ENCODE data around the gene GRM7. TPM values are rescaled to one million over a fixed set of nuclear protein-coding genes. Genes with fewer than 3 reads are reported as not detected.

GRM7 gene
- polyA plus RNA-seq, 1 donor from 2014 or later = 23.8 TPM

GRCh38 chr3:7188551-7188950 lies 327.6 kb downstream of the GRM7 start:
- Histone ChIP-seq H3K27me3 (ENCODE audit: insufficient read depth, low read depth, low read length) (no peaks in the 10 kb centered on the region), H3K27ac (ENCODE audit: low read length) (no peak overlapping the region), H3F3A (ENCODE audit: insufficient read depth, low read length, poor library complexity, severe bottlenecking) (no peaks in the 10 kb centered on the region), H3K36me3 (ENCODE audit: insufficient read depth, low read length) (no peaks in the 10 kb centered on the region), H2AFZ (ENCODE audit: low read depth, low read length) (no peak overlapping the region), H3K4me2 (ENCODE audit: low read length) (no peak overlapping the region), H4K20me1 (ENCODE audit: insufficient read depth) (no peaks in the 10 kb centered on the region), H3K9ac (ENCODE audit: low read length) (no peak overlapping the region), H3K9me3 (ENCODE audit: low read length) (no peaks in the 10 kb centered on the region), H3K9me2 (ENCODE audit: insufficient read depth, low read length) (no peaks in the 10 kb centered on the region), H3K4me3 (ENCODE audit: low read length) (no peak overlapping the region), H3K79me2 (replicated peaks; ENCODE audit: insufficient read depth, low read length) (no peaks in the 10 kb centered on the region)
- no peak for TF ChIP-seq SMC3 (conservative IDR thresholded peaks at IDR 0.05; ENCODE audit: poor library complexity)
- no peak for TF ChIP-seq REST (IDR thresholded peaks at IDR 0.05; ENCODE audit: borderline replicate concordance)
- no peak for TF ChIP-seq CTCF (IDR thresholded peaks at IDR 0.05; ENCODE audit: poor library complexity, severe bottlenecking)
- TF ChIP-seq POLR2AphosphoS5 (IDR thresholded peaks at IDR 0.05) = no peak
- no peak for TF ChIP-seq EP300 (conservative IDR thresholded peaks at IDR 0.05; ENCODE audit: poor library complexity, severe bottlenecking)
- no peak for TF ChIP-seq EZH2 (IDR thresholded peaks at IDR 0.05; ENCODE audit: borderline replicate concordance, insufficient read depth, low read length, poor library complexity, severe bottlenecking)
- no peak for TF ChIP-seq RAD21 (conservative IDR thresholded peaks at IDR 0.05)
- no peak for TF ChIP-seq MXI1 (conservative IDR thresholded peaks at IDR 0.05; ENCODE audit: poor library complexity, severe bottlenecking)
- no peak for TF ChIP-seq TAF1 (IDR thresholded peaks at IDR 0.05; ENCODE audit: low read depth)

GRCh38 chr3:7190095-7190494 lies 329.2 kb downstream of the GRM7 start:
- Histone ChIP-seq H3F3A (ENCODE audit: insufficient read depth, low read length, poor library complexity, severe bottlenecking) (no peaks in the 10 kb centered on the region), H3K36me3 (ENCODE audit: insufficient read depth, low read length) (no peaks in the 10 kb centered on the region), H3K4me2 (ENCODE audit: low read length) (no peak overlapping the region), H3K9me3 (ENCODE audit: low read length) (no peaks in the 10 kb centered on the region), H3K27ac (ENCODE audit: low read length) (no peak overlapping the region), H3K9me2 (ENCODE audit: insufficient read depth, low read length) (no peaks in the 10 kb centered on the region), H3K79me2 (replicated peaks; ENCODE audit: insufficient read depth, low read length) (no peaks in the 10 kb centered on the region), H4K20me1 (ENCODE audit: insufficient read depth) (no peaks in the 10 kb centered on the region), H2AFZ (ENCODE audit: low read depth, low read length) (no peak overlapping the region), H3K4me3 (ENCODE audit: low read length) (no peak overlapping the region), H3K9ac (ENCODE audit: low read length) (no peak overlapping the region), H3K27me3 (ENCODE audit: insufficient read depth, low read depth, low read length) (no peaks in the 10 kb centered on the region)
- TF ChIP-seq EP300 (conservative IDR thresholded peaks at IDR 0.05; ENCODE audit: poor library complexity, severe bottlenecking) (no peak), RAD21 (conservative IDR thresholded peaks at IDR 0.05) (no peak), CTCF (IDR thresholded peaks at IDR 0.05; ENCODE audit: poor library complexity, severe bottlenecking) (no peak), EZH2 (IDR thresholded peaks at IDR 0.05; ENCODE audit: borderline replicate concordance, insufficient read depth, low read length, poor library complexity, severe bottlenecking) (no peak), REST (IDR thresholded peaks at IDR 0.05; ENCODE audit: borderline replicate concordance) (no peak)
